Stimulated activated CD4-positive, alpha-beta T cell treated with anti-CD3 and anti-CD28 coated beads, TNF-alpha, amount 100 ng/mL, for 24 hours (primary cell): Measurements from ENCODE around the gene SLC12A6.

ENCODE experiments used
- DNase-seq, 3 experiments: peaks; one replicate each; pipeline ENCODE4 v3.0.0-alpha.2; 2020; ENCODE audit warnings: low read depth in 3 of 3

The SLC12A6 gene

DNA sequence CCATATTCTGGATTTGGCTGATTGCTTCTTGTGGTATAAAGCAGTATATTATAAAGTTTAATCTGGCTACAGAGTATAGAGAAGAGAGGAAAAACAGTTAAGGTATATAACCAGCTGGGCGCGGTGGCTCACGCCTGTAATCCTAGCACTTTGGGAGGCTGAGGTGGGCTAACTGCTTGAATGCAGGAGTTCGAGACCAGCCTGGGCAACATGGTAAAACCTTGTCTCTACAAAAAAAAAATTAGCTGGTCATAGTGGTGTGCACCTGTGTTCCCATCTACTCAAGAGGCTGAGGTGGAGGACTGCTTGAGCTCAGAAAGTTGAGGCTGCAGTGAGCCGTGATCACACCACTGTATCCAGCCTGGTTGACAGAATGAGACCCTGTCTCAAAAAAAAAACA lies 7.3 kb downstream of the SLC12A6 start:
- no peak for DNase-seq

- DNase-seq, result no peak
These were observed 8.6 kb downstream of the SLC12A6 start for GRCh38 chr15:34329006-34329405.

DNA sequence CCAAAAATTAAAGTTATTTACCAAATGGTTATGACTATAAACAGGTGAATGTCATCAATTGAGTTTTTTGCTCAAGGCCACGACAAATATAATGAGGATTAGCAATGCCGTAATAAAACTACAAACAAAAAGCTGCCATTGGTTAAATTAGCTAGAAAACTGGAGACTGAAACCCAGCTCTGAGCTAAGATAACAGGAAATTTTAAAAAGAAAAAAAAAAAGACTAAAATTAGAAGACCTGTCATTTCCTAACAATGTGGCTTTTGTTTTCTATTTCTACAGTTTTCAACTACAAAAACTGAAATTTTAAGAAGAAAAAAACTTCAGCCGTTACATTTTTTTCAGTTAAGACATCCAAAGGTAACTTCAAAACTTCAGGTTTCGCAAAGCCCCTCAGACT lies 9.7 kb downstream of the SLC12A6 start:
- no peak for DNase-seq

DNA sequence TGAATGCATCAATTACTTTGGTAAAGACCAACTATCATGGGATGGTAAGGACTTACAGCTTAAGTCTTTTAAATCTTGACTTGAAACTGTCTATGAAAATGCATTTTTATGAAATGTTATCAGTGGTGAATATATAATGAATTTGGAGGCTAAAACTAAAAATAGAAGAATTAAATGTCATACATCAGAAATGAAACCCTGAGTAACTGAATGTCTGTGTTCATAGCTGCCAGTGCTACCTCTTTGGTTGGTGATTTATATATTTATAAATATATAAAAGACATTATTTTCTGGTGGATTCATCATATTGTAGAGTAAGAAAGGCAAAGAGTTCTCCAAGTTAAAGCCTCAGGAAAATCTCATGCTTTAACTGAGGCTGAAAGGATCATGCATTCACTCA lies 12.2 kb downstream of the SLC12A6 start:
- no peak for DNase-seq

GRCh38 chr15:34324933-34325332 lies 12.6 kb downstream of the SLC12A6 start:
- no peak for DNase-seq

- DNase-seq, result no peak
These were observed 14.4 kb downstream of the SLC12A6 start for GRCh38 chr15:34323217-34323616.

DNA sequence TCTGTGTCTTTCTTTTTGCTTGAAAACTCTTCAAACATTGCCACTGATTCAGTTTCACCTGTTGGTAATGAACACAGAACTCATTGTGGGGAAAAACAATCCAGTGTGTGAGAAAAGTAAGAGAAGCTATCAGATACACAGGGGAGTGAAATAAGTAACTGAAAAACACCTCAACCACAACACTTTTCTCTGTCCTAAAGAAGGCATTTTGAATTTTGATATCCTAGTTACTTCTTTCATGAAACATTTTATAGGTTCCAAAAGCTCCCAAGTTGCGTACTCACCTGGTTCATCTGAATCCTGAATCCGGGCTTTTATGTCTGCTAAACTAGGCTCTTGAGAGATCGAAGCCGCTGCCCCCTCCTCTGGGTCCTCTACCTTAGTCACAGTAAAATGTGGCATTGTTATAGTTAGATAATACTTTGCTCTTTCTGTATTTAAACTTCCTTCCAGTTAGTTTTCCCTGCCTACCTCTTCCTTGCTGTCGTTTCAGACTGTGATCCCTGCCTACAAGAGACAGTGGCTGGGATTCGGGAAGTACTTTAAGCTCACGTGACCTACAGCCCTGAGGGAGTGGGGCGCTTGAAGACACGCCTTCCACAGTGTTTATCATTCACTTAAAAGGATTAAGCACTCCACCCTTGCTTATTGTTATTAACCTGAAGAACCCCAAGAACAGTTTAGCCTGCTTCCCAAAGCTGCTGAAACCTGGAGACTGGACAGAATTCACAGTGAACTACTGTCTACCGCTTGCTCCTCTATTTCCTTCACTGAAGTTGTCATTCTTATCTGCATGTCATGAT lies 19.1 kb downstream of the SLC12A6 start:
- no peak for DNase-seq

DNA sequence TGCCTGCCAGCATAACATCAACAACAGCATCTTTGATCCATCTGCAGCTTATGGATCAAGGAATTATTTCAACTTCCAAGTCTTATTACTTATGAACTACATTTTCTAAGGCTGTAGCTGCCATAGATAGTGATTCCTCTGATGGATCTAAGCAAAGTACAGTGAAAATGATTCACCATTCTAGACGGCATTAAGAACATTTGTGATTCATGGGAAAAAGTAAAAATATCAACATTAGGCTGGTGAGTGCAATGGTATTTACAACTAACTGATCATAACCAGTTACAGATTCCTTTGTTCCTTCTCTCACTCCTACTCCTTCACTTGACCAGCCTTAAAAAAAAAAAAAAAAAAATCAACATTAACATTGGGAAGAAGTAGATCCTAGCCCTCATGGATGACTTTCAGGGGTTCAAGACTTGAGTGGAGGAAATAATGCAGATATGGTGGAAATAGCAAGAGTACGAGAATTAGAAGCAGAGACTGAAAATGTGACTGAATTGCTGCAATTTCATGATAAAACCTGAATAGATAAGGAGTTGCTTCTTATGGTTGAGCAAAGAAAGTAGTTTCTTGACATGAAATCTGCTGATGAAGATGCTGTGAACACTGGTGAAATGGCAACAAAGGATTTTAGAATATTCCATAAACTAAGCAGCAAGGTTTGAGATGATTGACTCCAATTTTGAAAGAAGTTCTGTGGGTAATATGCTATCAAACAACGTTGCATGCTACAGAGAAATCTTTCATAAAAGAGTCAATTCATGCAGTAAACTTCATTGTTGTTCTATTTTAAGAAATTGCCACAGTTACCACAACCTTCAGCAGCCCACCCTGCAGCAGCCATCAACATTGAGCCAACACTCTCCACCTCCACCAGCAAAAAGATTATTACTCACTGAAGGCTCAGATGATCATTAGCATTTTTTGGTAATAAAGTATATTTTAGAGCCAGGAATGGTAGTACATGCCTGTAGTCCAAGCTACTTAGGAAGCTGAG lies 22.8 kb downstream of the SLC12A6 start:
- DNase-seq, result no peak

DNA sequence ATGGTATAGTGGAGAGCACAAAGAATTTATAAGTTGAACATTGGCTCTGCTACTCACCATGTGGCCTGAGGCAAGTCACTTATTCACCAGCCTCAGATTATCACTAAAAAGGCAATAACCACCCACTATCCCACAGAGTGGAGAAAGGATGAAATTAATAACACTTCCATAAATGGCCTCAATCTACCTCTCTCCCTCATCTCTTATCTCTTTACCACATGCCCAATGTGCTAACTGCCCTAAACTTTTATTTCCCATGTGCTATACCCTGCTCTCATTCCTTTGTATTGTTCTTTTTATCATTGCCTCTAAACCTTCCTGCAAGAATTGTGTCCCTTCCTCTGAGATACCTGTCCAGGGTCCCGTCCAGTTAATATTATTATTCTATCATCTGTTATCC lies 26.0 kb downstream of the SLC12A6 start:
- no peak for DNase-seq

DNA sequence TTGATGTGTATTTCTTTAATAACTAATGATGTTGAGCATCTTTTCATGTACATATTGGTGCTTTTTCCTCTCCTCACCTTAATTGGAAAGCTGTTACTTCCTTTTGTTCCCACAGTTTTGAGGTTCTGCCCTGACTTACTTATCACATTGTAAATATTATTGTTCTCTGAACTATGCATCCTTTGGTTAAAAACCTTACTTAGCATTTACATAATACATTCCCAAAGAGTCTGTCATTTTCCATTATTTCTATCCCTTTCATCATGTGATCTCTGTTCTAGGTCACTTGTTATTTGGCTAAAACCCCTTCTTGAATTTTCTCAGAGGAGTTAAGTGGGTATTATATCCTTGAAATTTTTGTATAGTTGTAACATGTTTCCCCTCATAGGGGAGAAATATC lies 33.0 kb downstream of the SLC12A6 start:
- no peak for DNase-seq

GRCh38 chr15:34301058-34301457 lies 36.5 kb downstream of the SLC12A6 start:
- no peak for DNase-seq

DNA sequence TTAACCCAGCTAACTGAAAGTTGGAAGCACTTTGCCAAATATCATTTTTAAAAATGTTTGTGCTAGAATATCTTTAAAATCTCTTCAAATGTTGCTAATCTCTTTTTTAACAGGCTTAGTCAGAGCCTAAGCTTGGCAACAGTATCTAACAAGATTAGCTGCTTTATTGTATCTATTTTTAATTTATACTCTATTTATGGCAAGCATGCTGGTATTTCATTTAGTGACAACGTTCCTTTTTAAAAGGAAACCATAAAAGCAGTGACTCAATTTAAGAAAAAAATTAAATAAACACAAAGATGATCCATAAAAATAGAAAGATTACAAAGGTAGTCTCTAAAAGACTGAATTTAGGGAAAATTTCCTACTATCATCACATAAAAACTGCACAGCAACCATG lies 40.5 kb downstream of the SLC12A6 start:
- DNase-seq, result no peak

GRCh38 chr15:34292621-34293020 lies 45.0 kb downstream of the SLC12A6 start:
- DNase-seq, result no peak

DNA sequence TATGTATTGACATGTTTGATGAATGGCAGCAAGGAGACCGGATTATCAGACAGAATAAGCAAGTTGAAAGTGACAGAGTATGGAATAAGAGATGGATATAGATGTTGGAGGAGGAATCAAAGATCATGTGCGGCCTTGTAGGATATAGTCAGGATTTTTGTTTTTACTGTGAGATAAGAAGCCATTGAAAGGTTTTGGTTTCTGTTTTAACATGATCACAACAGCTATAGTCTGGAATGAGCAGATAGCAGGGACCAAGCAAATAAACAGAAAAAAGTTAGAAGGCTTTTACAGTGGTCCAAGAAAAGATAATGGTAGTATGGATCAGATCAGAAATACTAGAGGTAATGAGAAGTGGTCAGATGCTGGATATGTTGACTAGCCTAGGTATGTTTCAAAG lies 52.6 kb downstream of the SLC12A6 start:
- no peak for DNase-seq

- DNase-seq, result no peak
These were observed 55.2 kb downstream of the SLC12A6 start for GRCh38 chr15:34282384-34282783.

- DNase-seq, result no peak
These were observed 57.4 kb downstream of the SLC12A6 start for GRCh38 chr15:34280193-34280592.

DNA sequence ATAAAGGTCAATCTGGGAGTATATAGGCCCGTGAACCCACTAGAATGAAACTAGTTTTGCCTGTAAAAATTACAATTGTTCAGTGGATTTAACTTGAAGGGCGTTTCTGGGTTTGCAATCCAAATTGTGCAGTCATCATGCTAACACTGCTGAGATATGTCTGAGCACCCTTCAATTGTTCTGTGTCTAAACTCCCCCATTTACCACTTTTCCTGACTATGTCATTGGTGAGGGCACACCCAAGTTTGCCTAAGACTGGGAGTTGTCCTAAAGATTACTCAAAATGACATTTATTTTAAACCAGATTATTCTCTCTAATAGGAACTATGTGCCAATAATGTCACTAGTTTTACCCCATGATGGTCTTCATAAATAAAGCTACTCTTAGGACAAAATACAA lies 58.2 kb downstream of the SLC12A6 start:
- DNase-seq, result no peak

- DNase-seq, result no peak
These were observed 61.9 kb downstream of the SLC12A6 start for GRCh38 chr15:34275721-34276120.

DNA sequence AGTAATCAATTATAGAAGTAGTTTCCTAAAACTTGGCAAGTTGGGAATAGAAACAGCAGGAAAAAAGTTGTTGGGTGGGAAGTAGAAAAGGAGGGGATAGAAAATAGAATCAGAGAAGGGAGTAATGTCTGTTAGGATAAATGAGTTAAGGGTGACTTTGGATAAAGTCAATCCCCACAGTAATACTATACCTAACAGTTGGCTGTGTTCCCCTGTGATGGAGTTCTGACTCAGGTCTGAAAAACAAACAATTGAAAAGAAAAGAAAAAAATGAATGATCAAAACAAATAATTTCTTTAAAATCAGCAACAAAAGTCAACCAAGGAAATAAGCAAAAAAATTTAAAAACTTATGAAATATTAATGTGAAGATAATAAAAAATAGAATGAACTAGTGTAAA lies 62.4 kb downstream of the SLC12A6 start:
- no peak for DNase-seq

DNA sequence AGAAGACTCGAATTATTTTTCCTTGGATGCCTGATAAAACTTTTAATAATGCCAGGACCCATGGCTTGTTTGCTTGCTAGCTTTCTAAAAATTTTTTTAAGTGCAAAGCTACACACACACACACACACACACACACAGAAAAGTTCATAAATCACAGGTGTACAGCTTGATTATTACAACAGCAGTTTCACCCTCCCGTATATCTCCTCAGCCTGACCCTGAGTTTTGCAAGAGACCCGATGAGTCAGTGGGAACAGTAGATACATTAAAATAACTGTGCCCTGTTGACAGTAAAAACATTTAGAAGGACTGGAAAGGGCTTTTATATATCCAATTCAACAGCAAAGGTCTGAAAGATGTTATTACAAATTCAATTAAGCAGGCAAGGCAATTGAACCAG lies 66.1 kb downstream of the SLC12A6 start:
- no peak for DNase-seq

GRCh38 chr15:34266751-34267150 lies 70.8 kb downstream of the SLC12A6 start:
- no peak for DNase-seq

DNA sequence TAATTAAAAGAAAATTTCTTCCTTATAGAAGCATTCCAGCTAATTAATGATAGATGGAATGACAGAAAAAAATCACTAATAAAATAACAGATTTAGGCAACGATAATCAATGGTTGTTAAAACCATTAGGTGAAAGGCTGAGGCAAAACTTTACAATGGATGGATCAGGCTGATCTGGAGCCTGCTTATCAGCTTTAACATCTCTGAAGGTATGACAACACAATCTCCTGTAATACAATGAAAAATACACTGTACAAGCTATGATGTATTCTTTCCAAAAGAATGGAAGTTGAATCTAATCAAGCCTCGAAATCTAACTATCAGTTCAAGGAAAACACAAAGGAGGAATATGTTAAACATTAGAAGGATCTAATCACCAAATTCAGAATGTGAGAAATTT lies 73.5 kb downstream of the SLC12A6 start:
- DNase-seq, result no peak

DNA sequence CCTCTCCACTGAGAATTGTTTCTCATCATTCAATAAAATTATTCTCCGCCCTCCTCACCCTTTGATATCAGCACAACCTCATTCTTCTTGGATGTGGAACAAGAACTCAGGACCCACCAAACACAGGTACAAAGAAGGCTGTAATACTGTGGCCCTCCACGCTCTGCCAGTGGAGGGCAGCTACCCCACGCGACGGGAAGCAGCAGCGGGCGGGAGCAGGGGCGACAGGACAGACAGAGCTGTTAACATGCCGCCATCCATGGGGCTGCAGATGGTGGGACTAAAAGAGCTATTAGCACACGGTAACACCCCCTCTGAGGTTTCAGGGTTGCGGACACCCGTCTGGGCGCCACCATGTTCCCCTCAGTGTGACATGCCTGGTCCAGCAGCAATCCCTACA lies 75.2 kb downstream of the SLC12A6 start:
- no peak for DNase-seq
